DOHH2 (cell line): ENCODE data around the gene ADPRS.

Experiments used
- H3F3A ChIP-seq: fragments of 200-600 bp; sonication (generic), shearing (Covaris generic); 2 replicates; pipeline ENCODE4 v1.6.0; 2016; ENCODE audit warnings: antibody characterized with exemption, mild to moderate bottlenecking; ENCODE audit not compliant: control insufficient read depth, insufficient read depth
- H3K27ac ChIP-seq: fragments of 200-600 bp; sonication (generic); 2 replicates; pipeline ENCODE4 v1.5.1; 2014; ENCODE audit warnings: low read depth, mild to moderate bottlenecking, low read length, moderate library complexity
- H3K27me3 ChIP-seq: fragments of 200-600 bp; sonication (generic); 2 replicates; pipeline ENCODE4 v1.6.1; 2014; ENCODE audit warnings: mild to moderate bottlenecking, low read length, mixed read lengths; ENCODE audit not compliant: control insufficient read depth
- H3K36me3 ChIP-seq: fragments of 200-600 bp; sonication (generic); 2 replicates; pipeline ENCODE4 v1.6.1; 2014; ENCODE audit warnings: mild to moderate bottlenecking, low read length, moderate library complexity, mixed read lengths; ENCODE audit not compliant: control insufficient read depth
- H3K4me1 ChIP-seq: fragments of 200-600 bp; sonication (generic); 2 replicates; pipeline ENCODE4 v1.6.1; 2014; ENCODE audit warnings: mild to moderate bottlenecking, low read length, mixed read lengths; ENCODE audit not compliant: control insufficient read depth
- H3K4me2 ChIP-seq: fragments of 200-600 bp; sonication (generic); 2 replicates; pipeline ENCODE4 v1.6.0; 2014; ENCODE audit warnings: mild to moderate bottlenecking, low read length, moderate library complexity
- H3K4me3 ChIP-seq: fragments of 200-600 bp; sonication (generic); 2 replicates; pipeline ENCODE4 v1.5.1; 2014; ENCODE audit warnings: mild to moderate bottlenecking, low read length, mixed read lengths
- H3K79me2 ChIP-seq: fragments of 200-600 bp; sonication (generic); 2 replicates; pipeline ENCODE4 v1.6.1; 2014; ENCODE audit warnings: mild to moderate bottlenecking, low read length, mixed read lengths; ENCODE audit not compliant: control insufficient read depth
- H3K9me2 ChIP-seq: fragments of 200-600 bp; sonication (generic); replicated peaks from 2 replicates; pipeline ENCODE4 v1.6.1; 2014; ENCODE audit warnings: mild to moderate bottlenecking, low read length, mixed read lengths; ENCODE audit not compliant: control insufficient read depth
- H3K9me3 ChIP-seq: fragments of 200-600 bp; sonication (generic); 2 replicates; pipeline ENCODE4 v1.6.1; 2014; ENCODE audit warnings: antibody characterized with exemption, low read length, mixed read lengths; ENCODE audit not compliant: control insufficient read depth, insufficient read depth
- H4K20me1 ChIP-seq: fragments of 200-600 bp; sonication (generic); 2 replicates; pipeline ENCODE4 v1.6.0; 2014; ENCODE audit warnings: low read depth, mild to moderate bottlenecking, antibody characterized with exemption, low read length, moderate library complexity; ENCODE audit not compliant: control insufficient read depth, insufficient read depth
- CTCF ChIP-seq: fragments of 200-600 bp; sonication (generic); IDR thresholded peaks from one replicate; pipeline ENCODE4 v1.5.1; 2014; ENCODE audit warnings: antibody characterized with exemption, mild to moderate bottlenecking, low read depth, low read length; ENCODE audit not compliant: poor library complexity, severe bottlenecking
- EZH2phosphoT487 ChIP-seq: fragments of 200-600 bp; sonication (generic); IDR thresholded peaks from 2 replicates; pipeline ENCODE4 v1.6.1; 2017; ENCODE audit warnings: borderline replicate concordance, mild to moderate bottlenecking, antibody characterized with exemption, low read length, moderate library complexity, mixed read lengths

ADPRS gene

GRCh38 chr1:36085126-36085525, 3.6 kb upstream of the ADPRS start:
- TF ChIP-seq EZH2phosphoT487 (no peak), CTCF (no peak)
- H4K20me1 ChIP-seq: no peaks in the 10 kb centered on the region

DNA sequence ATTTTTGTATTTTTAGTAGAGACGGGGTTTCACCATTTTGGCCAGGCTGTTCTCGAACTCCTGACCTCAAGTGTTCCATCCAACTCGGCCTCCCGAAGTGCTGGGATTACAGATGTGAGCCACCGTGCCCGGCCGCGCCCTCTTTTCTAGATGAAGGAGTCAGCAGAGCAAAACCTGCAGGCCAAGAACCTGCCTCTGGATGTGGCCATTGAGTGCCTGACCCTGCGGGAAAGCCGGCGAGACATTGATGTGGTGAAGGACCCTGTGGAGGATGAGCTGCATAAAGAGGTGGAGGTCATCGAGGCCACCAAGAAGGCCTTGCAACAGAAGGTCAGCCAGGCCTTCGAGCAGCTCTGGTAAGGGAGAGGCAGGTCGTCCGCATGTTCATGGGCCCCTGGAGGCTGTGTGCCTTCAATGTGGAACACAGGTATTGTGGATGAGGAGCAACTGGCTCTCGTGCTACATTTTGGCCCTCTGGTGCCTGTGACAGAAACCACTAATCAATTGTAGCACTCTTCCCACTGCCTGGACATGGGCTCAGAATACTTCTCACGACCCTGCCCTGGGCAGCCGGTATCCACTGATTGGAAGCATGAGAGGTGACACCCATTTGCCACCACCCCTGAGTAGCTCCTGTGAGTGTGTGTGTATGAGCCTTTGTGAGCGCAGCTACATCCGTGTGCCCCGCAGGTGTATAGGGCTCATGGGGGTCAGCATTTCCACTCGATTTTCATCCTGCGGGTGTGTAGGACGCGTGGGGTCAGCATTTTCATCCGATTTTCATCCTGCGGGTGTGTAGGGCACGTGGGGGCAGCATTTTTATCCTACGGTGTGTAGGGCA, 2.8 kb upstream of the ADPRS start:
- no peak for TF ChIP-seq EZH2phosphoT487
- no peak for TF ChIP-seq CTCF
- peaks cover 8% of the 10 kb centered on the region for H3K36me3 ChIP-seq
- H3K4me2 ChIP-seq: no peak overlapping the region
- H3K4me1 ChIP-seq: peaks cover 23% of the 10 kb centered on the region
- no peak overlapping the region for H3K4me3 ChIP-seq
- H4K20me1 ChIP-seq: no peaks in the 10 kb centered on the region
- no peaks in the 10 kb centered on the region for H3K9me3 ChIP-seq
- peaks cover 19% of the 10 kb centered on the region for H3K79me2 ChIP-seq
- no peaks in the 10 kb centered on the region for H3K9me2 ChIP-seq
- no peaks in the 10 kb centered on the region for H3F3A ChIP-seq
- H3K27me3 ChIP-seq: peaks cover 20% of the 10 kb centered on the region
- no peak overlapping the region for H3K27ac ChIP-seq

More at GRCh38 chr1:36085126-36085525, 3.6 kb upstream of the ADPRS start:
- no peak overlapping the region for H3K4me3 ChIP-seq
- peaks cover 22% of the 10 kb centered on the region for H3K4me1 ChIP-seq
- H3K27me3 ChIP-seq: peaks cover 23% of the 10 kb centered on the region
- peaks cover 6% of the 10 kb centered on the region; the same call in 1 of the 2 replicates for H3K36me3 ChIP-seq
- H3F3A ChIP-seq: no peaks in the 10 kb centered on the region
- no peak overlapping the region for H3K4me2 ChIP-seq
- H3K9me3 ChIP-seq: no peaks in the 10 kb centered on the region
- H3K9me2 ChIP-seq: no peaks in the 10 kb centered on the region
- no peak overlapping the region for H3K27ac ChIP-seq
- peaks cover 14% of the 10 kb centered on the region for H3K79me2 ChIP-seq

DNA sequence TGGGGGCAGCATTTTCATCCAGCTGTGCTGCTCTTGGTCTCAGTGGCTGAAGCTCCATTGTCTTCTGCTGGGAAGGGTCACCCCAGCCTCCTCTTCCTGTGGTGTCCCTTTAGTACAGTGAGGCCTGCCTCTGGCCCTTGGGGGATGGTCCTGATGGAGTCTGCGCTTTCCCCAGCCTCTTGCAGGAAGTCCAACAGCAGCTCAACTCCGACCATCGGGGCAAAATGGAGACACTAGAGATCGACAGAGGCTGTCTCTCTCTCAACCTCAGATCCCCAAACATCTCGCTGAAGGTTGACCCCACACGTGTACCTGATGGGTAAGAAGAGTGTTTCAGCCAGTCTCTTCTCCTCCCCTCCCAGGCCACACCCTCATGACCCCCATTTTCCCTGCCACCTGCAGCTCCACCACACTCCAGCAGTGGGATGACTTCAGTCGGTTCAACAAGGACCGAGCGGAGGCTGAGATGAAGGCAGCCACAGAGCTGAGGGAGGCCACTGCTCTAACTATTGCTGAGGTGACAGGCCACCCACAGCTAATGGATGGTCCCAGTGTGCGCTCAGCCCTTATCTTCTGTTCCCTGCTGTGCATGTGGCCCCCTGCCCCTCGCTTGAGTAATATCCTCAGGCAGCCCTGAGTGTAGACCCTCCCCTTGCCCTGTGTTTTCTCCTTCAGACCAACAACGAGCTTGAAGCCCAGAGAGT, 2.0 kb upstream of the ADPRS start:
- H3K27ac ChIP-seq: no peak overlapping the region
- no peaks in the 10 kb centered on the region for H3K9me2 ChIP-seq
- H3K4me1 ChIP-seq: peaks cover 23% of the 10 kb centered on the region
- TF ChIP-seq CTCF (no peak), EZH2phosphoT487 (no peak)
- no peaks in the 10 kb centered on the region for H3K9me3 ChIP-seq
- H3F3A ChIP-seq: no peaks in the 10 kb centered on the region
- no peaks in the 10 kb centered on the region for H4K20me1 ChIP-seq
- H3K4me2 ChIP-seq: no peak overlapping the region
- peaks cover 26% of the 10 kb centered on the region for H3K79me2 ChIP-seq
- H3K4me3 ChIP-seq: no peak overlapping the region
- H3K36me3 ChIP-seq: peaks cover 15% of the 10 kb centered on the region
- H3K27me3 ChIP-seq: peaks cover 20% of the 10 kb centered on the region
